MCF 10A (cell line): ENCODE measurements around the gene SAC3D1. TPM values are rescaled to one million over a fixed set of nuclear protein-coding genes. Genes with fewer than 3 reads are reported as not detected.

Experiments used
- BruUV-seq: library from RNA; stranded (reverse); fragments of 400-500 nt; replicated peaks from 2 replicates; lab custom pipeline; 2021; lab: Mats Ljungman, UMichigan
- CTCF ChIA-PET: fragments of 300-600 bp; sonication (Branson Sonifier 250); formaldehyde crosslinking; extraction: SDS; loops from one replicate; lab custom pipeline; 2021; ENCODE audit warnings: antibody characterized with exemption, inconsistent platforms; lab: Yijun Ruan, JAX
- POLR2A ChIA-PET: fragments of 300-600, 350-650 bp; sonication (Branson Sonifier 250); formaldehyde crosslinking; extraction: SDS; loops from one replicate; lab custom pipeline; 2020; ENCODE audit warnings: antibody characterized with exemption, inconsistent platforms; lab: Yijun Ruan, JAX
- DNase-seq: peaks from one replicate; pipeline ENCODE4 v3.0.0-alpha.2; 2018; ENCODE audit not compliant: unreplicated experiment
- H3K27ac Mint-ChIP-seq: one replicate; pipeline ENCODE4 v1.8.0; 2022; ENCODE audit warnings: mild to moderate bottlenecking, low read depth, mixed read lengths; ENCODE audit not compliant: unreplicated experiment
- H3K27me3 Mint-ChIP-seq: one replicate; pipeline ENCODE4 v1.8.0; 2022; ENCODE audit warnings: mixed read lengths; ENCODE audit not compliant: insufficient read depth, unreplicated experiment
- H3K36me3 Mint-ChIP-seq: one replicate; pipeline ENCODE4 v1.8.0; 2022; ENCODE audit warnings: mild to moderate bottlenecking, moderate library complexity, mixed read lengths; ENCODE audit not compliant: insufficient read depth, unreplicated experiment
- H3K4me1 Mint-ChIP-seq: one replicate; pipeline ENCODE4 v1.8.0; 2022; ENCODE audit warnings: mixed read lengths; ENCODE audit not compliant: insufficient read depth, unreplicated experiment
- H3K4me3 Mint-ChIP-seq: one replicate; pipeline ENCODE4 v1.8.0; 2022; ENCODE audit warnings: mild to moderate bottlenecking, moderate library complexity, mixed read lengths; ENCODE audit not compliant: unreplicated experiment
- H3K9me3 Mint-ChIP-seq: one replicate; pipeline ENCODE4 v1.8.0; 2022; ENCODE audit warnings: mixed read lengths; ENCODE audit not compliant: unreplicated experiment
- CTCF ChIP-seq: fragments of 200-600 bp; IDR thresholded peaks from one replicate; pipeline ENCODE4 v1.8.0; 2022; ENCODE audit warnings: antibody characterized with exemption, mild to moderate bottlenecking; ENCODE audit not compliant: unreplicated experiment
- intact Hi-C: fragments of 100-400 bp; cut with micrococcal nuclease; formaldehyde crosslinking; loops from 2 replicates; pipeline ENCODE4 v1.14.1; 2022
- total RNA-seq: library from RNA; stranded (reverse); gene quantifications from 2 replicates; pipeline ENCODE4 v1.2.3, GENCODE V29; 2022

Gene SAC3D1
- total RNA-seq, 1 experiment from 2014 or later: 14.0 TPM

GRCh38 chr11:64996710-64997380 is 44.2 kb upstream of the SAC3D1 start, which contains the start of gene BATF2:
BATF2 (minus strand) TSS chr11:64996971; CDS start chr11:64996914, 57 bp downstream.
- ChIA-PET POLR2A (interaction anchor here (0.7 to 1.7 kb wide), 4 partner anchors 10 to 150 kb away, joined by 3 to 10 read pairs (median 6); partner anchors contain the start of gene ARL2), CTCF (interaction anchor here (0.7 to 2.4 kb wide), 9 partner anchors 9 to 149 kb away, joined by 3 to 8 read pairs (median 4); partner anchors contain the start of gene ARL2)
- H3K4me1 Mint-ChIP-seq: peaks cover 12% of the 10 kb centered on the region
- H3K36me3 Mint-ChIP-seq: no peaks in the 10 kb centered on the region
- H3K9me3 Mint-ChIP-seq: no peaks in the 10 kb centered on the region
- peak within 1 kb of the TSS; percentile 60 for H3K4me3 Mint-ChIP-seq
- no TSS peak for BruUV-seq
- TF ChIP-seq CTCF: peak; percentile 37
- no peaks in the 10 kb centered on the region for H3K27me3 Mint-ChIP-seq
- intact Hi-C loops: no loop called here
- no peak within 1 kb of the TSS for H3K27ac Mint-ChIP-seq
- peak; percentile 70 for DNase-seq

DNA sequence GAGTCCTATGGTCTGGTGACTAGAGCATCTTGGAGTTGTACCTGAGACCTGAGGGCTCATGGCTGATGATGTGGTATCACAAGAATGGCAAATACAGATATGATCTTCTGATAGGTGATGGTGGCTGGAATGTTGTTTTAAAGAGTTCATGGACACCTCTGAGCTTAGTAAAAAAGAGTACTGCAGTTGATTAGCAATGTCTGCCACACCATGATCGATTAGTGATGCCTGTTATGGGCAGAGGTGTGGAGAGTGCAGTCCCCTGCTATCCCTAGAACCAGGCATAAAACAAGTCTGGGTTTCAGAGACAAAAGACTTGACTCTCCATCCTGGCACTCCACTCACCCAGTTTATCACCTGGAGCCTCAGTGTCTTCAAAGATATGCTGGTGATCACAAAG is 42.9 kb upstream of the SAC3D1 start:
- intact Hi-C loops: no loop called here
- no peak for TF ChIP-seq CTCF
- Mint-ChIP-seq H3K9me3 (no peaks in the 10 kb centered on the region), H3K4me1 (peaks cover 12% of the 10 kb centered on the region), H3K36me3 (no peaks in the 10 kb centered on the region), H3K27me3 (no peaks in the 10 kb centered on the region), H3K27ac (peak overlapping the region; percentile 27), H3K4me3 (no peak overlapping the region)
- CTCF ChIA-PET: interaction anchor here (0.6 to 2.4 kb wide), 5 partner anchors 10 to 143 kb away, joined by 3 to 8 read pairs (median 3); no protein-coding TSS in a partner anchor
- no peak for DNase-seq
- POLR2A ChIA-PET: interaction anchor here (0.6 to 1.7 kb wide), 2 partner anchors 16 to 187 kb away, joined by 3 to 4 read pairs; partner anchors contain the start of gene ARL2
- no TSS peak for BruUV-seq

- intact Hi-C loops: no loop called here
Observed at GRCh38 chr11:64998690-64999431, 42.1 kb upstream of the SAC3D1 start.

More at GRCh38 chr11:64998690-64999431, 42.1 kb upstream of the SAC3D1 start:
- peak overlapping the region; percentile 27 for H3K27ac Mint-ChIP-seq
- no TSS peak for BruUV-seq
- H3K4me1 Mint-ChIP-seq: peaks cover 12% of the 10 kb centered on the region
- ChIA-PET POLR2A (interaction anchor here (1.7 kb wide), 1 partner anchor 15 kb away, joined by 4 read pairs; the partner anchor contains the start of gene ARL2), CTCF (interaction anchor here (0.6 to 2.4 kb wide), 7 partner anchors 9 to 477 kb away, joined by 3 to 8 read pairs (median 3); no protein-coding TSS in a partner anchor)
- no peaks in the 10 kb centered on the region for H3K9me3 Mint-ChIP-seq
- no peaks in the 10 kb centered on the region for H3K36me3 Mint-ChIP-seq
- no peak for DNase-seq
- no peaks in the 10 kb centered on the region for H3K27me3 Mint-ChIP-seq
- no peak for TF ChIP-seq CTCF
- H3K4me3 Mint-ChIP-seq: no peak overlapping the region
